GM18907 (cell line): ENCODE results near the gene KIF17.
"Not testable (repeated sequence)": the region's sequence is repeated elsewhere in the genome, so short reads cannot be mapped to it uniquely, and the experiment has no call there.

Source experiments
- ATAC-seq: cut with Tn5 transposase; IDR thresholded peaks from one replicate; pipeline ENCODE4 v1.9.1; 2021; ENCODE audit warnings: mild to moderate bottlenecking, moderate library complexity; ENCODE audit not compliant: unreplicated experiment

The KIF17 gene

DNA sequence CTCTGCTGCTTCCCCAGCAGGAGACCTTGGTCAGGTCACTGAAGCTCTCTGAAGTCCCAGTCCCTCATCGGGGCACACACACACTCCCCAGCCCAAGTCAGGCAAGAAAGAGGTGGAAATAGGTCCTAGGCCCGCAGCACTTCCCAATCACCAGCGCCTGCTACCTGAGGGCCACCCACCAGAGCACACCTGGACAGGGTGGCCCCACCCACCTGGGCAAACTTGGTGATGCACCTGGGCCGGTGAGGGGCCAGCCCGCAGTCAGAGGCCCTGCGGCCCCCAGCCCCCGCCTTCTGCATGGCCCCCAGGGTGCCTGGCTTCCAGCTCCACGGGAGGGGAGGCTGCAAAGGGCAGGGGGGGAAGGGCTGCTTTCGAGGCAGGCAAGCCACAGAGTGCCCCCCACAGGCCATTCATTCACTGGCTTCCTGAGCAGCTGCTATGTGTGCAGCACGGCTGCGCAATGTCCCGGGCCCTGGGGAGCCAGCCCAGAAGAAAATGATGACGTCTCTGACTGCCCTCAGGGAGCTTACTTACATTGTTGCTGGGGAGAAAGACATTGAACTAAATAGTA is 10.0 kb upstream of the KIF17 start:
- no peak for ATAC-seq

DNA sequence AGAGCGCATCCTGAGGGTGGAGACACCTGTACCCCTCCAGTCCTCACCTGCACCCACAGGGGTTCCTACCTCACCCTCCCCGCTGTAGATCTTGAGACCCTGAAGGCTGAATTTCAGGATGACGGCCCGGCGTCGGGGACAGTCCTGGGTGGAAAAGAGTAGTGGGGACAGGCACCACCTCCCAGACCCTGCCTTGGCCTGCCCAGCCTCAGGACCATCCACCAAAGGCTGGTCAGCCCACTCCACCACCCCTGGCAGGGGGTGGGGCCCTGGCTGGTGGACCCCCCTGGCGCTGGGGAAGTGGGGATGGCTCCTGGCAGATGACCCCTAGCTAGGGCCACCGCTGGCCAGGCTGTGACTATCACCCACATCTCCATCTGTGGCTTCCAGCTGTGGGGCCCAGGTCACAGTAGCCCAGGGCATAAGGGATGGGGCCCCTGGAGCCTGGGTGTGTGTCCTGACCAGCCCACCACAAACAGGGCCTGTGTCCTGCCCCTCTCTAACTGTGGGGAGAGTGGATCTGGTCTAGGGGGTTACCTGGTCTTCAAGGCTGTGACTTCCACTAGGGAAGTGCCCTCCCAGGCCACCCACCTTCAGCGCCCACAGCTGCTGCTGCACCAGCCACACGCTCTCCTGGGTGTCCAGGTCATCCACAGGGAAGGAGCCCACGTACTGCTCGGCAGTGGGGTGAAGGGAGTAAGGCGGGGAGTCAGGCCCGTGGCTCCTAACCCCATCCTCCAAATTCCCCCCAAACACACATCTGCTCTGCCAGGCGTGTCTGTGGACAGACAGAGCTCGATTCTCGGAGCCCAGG is 9.3 kb upstream of the KIF17 start:
- ATAC-seq, result no peak

DNA sequence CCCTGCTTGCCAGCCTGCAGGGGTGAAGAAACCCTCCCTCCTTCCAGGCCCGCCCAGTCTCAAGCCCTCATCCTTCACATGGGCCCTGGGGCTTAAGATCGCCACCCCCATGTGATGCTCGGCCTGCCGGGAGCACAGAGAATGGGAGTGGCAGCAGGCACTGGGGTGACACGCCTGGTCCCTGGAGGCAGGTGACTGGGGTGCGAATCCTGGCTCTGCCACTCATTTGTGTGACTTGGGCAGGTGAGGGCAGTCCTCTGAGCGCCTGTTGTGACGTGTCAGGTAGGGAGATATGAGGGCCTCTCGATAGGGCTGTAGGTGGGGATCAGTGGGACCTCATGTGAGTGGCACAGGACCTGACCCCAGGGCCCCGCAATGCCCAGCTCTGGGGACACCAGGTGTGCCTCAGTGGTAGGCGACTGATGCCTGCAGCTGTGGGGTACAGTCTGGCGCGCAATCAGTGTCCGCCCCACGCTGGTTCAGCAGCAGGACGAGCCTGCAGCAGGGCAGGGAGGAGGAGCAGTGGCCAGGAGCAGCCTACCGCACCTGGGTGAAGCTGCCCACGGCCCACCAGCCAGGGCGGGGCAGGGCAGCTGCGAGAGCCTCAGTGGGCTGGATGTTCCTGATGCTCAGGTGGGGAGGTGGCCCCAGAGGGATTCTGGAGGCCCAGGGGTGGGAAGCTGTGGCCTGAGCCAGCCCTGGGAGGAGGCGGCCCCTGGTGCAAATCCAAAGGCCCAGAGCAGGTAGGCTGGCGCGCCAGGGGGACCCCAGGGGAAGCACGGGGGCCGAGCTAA is 8.5 kb upstream of the KIF17 start:
- ATAC-seq, result no peak

DNA sequence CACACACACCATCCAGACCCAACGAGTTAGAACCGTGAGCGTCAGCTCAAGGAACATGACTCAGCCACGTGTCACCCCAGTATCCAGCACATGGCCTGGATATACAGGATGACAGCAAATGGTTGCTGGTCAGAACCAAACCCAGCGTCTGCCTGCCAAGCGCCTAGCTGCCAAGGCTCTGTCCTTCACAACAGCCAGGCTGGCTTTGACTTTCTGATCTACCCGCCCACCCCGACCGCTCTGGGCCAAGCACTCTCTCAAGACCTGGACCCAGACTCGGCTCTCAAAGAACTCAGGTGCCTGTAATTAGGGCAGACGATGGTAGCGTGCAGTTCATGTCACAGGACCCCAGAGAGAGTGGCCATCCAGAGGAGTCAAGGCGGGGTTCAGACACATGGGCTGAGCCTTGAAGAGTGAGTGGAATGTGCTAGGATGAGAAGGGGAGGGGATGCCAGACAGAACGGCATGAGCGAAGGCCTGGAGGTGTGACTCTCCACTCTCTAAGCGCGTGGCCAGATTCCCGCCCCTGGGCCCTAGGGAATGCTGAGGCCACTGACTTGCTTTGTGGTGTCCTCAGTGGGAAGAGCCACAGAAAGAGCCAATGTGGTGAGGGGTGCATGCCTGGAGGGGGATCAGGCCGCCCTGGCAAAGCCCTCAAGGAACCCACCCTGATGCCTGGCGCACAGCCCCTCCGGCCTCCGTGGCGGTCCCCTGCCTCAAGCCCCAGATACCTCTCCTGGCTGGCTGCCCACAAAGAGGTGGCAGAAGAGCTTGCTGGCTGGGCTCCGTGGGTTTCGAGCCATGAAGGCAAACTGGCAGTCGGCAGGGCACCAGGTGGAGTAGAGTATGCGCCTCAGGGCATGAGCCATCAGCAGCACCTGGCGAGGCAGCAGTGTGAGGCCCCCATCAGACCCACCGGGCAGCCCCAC is 7.6 kb upstream of the KIF17 start:
- ATAC-seq, result no peak

DNA sequence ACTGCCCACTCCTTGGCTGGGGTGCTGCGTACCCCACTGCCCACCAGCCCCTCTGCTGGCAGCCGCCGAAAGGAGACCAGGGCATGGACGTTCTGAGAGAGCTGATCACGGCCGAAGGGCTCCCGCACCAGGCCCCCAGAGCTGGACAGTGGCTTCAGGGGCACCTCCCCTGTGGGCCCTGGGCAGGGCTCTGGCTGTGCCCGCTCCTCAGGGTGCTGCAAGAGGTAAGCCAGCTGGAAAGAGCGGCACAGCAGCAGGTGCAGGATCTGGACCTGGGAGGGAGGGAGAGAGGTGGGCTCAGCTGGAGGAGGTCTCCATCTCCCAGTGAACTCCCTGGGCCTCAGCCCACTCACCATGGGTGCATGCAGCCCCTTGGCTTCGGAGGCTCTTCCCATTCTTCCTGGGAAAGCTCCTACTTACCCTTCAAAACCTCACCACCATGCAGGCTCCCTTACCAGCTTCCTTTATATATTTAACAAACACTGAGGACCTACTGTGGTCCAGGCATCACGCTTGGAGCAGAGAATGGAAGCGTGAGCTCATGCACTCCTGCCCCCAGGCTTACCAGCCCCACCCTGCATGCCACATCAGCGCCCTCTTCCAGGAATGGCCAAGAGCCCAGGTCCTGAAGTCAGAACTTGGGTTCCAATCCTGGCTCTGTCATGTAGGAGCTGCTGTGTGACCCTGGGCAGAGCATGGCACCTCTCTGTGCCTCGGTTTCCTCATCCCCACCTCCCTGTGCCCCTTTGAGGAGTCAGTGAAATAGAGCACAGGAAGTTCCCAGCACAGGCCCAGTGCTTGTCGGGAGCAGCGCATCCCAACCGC is 6.8 kb upstream of the KIF17 start:
- no peak for ATAC-seq

DNA sequence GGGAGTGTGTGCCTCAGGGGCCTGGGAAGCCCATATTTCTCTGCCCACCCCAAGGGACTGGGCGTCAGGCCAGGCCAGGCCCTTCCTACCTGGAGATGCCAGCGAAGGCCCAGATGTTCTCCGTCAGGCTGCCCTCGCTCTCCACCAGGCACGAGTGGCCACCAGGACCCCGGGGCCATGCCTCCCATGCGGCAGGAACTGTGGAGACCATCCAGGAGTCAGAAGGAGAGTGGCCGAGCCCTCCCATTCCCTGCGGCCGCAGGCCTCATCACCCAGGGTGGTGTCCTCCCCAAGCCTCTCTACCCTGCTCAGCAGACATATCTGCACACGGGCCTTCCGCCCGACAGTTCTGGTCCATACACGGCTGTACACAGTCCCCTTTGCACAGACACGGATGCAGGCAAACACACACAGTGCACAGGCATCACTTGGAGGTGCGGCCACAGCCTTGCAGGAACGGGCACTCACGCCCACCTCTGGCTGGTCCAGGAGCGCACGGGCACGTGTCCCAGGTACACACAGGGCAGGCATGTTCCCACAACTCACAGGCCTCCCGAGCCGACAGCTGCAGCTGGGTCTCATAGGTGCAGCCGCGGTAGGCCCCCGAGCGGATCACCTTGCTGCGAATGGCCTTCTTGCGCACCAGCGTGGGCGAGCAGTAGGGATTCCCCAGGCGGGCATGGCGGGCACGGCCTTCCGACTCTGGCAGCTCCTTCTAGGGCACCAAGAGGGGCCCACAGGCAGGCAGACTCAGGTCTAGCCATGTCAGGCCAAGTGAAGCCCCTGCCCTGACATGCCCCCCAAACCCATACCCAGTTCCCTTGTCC is 5.9 kb upstream of the KIF17 start:
- no peak for ATAC-seq

DNA sequence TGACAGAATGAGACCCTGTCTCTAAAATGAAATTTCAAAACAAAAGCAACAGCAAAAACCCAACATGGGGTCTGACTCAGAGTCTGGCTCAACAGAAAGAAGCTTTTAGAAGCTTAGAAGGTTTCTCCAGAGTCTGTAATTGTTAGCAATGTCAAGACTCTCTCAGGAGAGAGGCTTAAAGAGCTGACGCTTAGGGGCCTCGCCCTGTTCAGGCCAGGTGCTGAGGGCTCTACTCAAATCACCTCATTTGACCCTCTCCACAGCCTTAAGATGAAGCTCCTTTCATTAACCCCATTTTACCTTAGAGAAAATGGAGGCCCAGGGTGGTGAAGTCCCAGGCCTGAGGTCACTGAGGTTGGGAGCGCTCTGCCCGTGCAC is 5.3 kb upstream of the KIF17 start:
- ATAC-seq, result no peak

DNA sequence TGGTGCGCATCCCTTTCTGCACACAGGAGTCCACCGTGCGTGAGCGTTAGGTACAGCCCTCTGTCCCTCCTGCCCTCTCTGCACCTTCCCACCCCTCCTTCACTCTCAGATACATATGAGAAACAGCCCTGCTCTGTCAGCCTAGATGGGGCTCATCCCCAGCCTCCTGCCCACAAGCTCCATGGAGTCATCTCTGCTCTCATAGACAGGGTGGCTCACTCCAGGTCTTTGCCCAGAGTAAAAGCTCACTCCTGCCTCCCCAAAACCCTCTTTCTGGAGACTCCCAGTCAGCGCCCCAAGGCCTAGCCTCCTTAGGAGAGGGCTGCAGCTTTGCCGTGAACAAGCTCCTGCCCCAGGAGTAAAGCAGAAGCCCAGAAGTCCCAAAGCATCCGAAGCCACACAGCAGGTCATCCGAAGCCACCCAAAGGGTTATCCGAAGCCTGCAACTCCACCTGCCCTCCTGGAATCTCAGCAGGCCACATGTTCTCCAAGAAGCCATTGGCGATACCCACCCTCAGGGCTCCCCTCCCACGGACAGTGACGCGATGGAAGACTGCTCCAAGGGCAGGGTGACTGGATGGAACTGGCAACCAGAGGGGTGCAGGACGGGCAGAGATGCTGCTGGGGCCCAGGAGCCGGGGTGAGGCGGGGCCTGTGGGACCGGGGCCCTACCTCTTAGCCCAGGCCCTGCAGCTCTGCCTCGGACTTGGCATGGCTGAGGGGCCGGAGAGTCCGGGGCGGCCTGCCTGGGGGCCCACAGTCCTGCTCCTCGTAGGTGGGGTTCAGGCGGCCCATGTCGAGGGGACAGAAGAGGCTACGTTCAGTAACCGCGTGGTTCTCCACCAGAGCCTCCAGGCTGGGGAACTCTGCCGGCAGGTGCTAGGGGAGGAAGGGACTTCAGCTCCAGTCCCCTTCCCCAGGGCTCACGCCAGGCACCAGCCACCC is 3.6 kb upstream of the KIF17 start:
- ATAC-seq, result no peak

DNA sequence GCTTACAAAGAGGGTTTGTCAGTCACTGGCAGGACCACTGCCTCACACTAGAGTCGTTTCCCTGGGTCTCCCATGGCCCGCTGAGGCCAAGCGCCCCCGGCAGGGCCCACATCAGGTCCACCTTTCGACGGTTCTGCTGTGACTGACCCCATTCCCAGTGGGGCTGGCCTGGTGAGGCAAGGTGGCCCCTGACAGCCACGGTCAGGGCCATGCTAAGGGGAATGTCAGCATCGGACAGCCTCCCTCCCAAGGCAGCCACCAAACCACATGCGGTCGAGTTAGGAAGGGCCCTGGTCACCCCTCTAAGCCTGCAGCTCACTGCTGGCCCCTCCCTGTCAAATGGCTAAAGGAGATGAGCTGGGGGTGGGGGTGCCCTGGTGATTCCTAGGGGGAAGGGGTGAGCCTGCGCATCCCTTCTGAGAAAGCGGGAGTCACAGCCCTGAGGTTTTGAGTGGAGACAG is 2.9 kb upstream of the KIF17 start:
- ATAC-seq, result no peak

DNA sequence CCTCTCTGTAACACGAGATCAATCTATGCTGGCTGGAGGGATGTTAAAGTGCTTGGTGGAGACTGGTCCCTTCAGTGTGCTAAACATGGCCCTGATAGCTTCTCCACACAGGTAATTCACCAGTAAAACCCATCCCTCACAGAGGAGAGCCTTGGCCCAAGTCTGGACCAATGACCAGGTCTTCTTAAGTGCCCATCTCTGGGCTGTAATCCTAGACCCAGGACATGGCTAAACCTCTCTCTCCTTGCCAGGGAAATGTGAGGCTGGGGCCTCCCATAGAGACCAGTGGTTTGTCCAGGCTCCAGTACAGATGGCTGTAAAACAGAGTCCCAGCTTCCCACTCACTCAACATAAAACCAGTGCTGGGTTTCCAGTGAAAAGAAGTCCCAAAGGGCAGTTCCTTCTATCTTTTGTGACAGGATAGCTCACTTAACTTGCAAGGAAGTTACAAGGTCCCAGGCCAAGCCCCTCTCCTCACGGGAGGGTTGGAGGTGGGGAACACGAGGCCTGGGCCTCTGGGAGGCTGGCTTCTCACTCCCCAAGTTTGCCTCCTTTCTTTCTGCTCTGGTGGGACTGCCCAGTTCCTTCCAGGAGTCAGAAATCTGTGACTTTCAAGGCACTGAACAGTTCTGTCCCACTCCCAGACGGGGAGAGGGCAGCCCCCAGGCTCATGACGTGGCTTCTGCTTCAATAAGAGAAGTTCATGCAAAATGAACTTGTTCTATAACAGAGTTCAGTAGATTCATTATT is 2.2 kb upstream of the KIF17 start:
- ATAC-seq, result no peak

DNA sequence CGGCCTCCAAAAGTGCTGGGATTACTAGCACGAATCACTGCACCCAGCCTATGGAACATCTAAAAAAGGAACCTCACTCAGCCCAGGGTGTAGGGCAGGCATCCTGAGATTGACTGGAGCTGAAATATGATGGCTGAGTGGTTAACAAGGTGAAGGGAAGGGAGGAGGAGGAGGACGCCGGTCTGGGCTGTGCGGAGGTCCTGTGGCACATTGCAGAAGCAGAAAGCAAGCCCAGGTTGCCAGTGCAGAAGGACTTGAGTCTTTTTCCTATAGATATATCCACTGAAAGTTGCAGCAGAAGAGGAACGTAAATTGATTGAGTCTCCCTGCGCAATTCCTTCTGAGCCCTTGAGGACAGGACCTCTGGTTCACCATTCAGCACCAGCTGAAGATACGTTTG is 1.5 kb upstream of the KIF17 start:
- no peak for ATAC-seq

DNA sequence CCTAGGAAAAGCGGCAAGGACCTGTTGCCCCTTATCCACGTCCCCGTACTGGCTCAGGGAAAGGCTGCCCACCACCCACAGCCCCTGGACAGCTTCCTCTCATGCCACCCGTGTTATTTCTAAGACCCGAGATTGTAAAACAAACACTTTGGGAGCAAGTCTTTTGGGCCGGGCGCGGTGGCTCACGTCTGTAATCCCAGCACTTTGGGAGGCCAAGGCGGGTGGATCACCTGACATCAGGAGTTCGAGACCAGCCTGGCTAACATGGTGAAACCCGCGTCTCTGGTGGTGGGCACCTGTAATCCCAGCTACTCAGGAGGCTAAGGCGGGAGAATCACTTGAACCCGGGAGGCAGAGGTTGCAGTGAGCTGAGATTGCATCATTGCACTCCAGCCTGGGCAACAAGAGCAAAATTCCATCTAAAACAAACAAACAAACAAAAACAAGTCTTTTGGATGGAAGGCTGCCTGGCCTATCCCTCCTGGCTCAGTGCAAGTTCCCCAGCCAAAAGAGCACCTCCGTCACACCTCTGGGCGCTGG is 606 bp upstream of the KIF17 start:
- not testable (repeated sequence) for ATAC-seq

DNA sequence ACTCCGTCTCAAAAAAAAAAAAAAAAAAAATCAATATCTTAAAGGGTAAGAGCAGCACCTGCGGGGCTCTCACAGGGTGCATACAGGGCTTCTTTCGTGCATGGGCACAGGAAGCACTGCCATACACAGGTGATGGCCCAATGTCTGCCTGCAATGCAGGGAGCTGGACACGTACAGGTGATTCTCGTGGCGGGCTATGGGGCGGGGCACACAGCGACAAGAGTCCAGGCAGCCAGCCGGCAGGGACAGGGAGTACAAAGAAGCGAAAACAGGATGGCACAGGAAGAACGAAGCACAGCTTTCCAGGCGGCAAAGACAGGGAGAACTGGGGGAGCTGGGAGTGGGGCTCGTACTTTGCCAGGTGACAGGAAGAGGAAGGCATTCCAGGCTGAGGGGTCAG is 1.6 kb downstream of the KIF17 start:
- ATAC-seq, result no peak

DNA sequence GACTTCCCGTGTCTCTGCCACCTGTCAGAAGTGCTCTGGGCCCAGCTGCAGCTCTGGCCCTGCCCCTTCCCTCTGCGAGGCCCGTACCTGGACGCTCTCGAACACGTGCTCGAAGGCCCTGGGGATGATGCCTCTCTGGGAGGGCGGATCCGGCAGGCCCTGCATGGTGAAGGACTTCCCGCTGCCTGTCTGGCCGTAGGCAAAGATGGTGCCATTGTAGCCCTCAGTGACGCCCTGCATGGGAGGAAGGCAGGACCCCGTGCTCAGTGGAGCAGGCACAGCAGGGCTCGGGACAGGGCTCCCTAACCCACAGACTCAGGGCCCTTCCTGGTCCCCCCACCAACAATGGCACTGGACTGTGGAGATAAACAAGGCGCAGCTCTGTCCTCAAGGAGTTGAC is 2.4 kb downstream of the KIF17 start:
- no peak for ATAC-seq

DNA sequence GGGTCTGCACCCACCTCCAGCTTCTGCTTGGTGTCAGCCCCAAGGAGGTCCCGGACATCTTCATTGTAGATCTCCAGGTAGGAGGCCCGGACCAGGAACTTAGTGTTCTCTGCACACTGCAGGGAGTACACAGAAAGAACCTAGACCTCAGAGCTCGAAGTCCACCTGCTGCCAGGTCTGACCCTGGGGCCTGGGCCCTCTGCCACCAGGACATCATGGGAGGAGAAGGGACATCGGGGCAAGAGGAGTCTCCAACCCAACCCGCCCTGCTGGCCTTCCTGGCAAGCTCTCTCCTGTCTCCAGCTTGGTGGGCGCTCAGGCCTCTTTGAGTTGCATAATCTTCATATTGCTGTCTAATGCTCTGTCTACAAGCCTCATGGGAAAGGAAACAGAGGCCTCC is 4.4 kb downstream of the KIF17 start:
- ATAC-seq, result no peak

DNA sequence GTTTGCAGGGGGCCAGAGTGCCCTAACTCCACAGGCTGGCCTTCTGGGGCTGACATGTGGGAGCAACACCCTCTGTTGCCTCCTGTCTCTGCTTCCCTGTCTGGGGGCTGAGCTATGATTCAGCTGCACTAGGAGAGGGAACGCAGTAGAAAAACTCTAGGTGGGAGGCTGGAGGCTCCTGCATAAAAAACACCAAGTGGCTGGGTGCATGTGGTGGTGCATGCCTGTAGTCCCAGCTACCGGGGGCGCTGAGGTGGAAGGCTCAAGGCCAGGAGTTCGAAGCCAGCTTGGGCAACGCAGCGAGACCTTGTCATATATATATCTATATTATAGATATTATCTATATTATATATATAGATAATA is 5.6 kb downstream of the KIF17 start:
- ATAC-seq, result no peak
